MM.1S (cell line): ENCODE measurements around the gene OPA3.

ENCODE experiments used
- CTCF ChIP-seq: fragments of 300-600 bp; sonication (generic); IDR thresholded peaks from 2 replicates; pipeline ENCODE4 v1.5.1; 2016; ENCODE audit warnings: antibody characterized with exemption, low read length, mixed read lengths
- EZH2 ChIP-seq: fragments of 300-600 bp; sonication (generic); optimal IDR thresholded peaks from 2 replicates; pipeline ENCODE3; 2017; ENCODE audit warnings: low read depth, mild to moderate bottlenecking, antibody characterized with exemption, low read length, mixed read lengths
- EZH2phosphoT487 ChIP-seq: fragments of 300-600 bp; sonication (generic); IDR thresholded peaks from 2 replicates; pipeline ENCODE4 v1.6.1; 2018; ENCODE audit warnings: antibody characterized with exemption, low read length

- TF ChIP-seq CTCF (peak; percentile 80), EZH2 (no peak), EZH2phosphoT487 (no peak)
These were observed 22.7 kb upstream of the OPA3 start for GRCh38 chr19:45607071-45608029.
